C4-2B (cell line): ENCODE measurements around the gene CCNT1.
"Not testable (repeated sequence)": the region's sequence is repeated elsewhere in the genome, so short reads cannot be mapped to it uniquely, and the experiment has no call there.

Source experiments
- H3K27ac ChIP-seq: fragments of 450-650 bp; 2 replicates; pipeline ENCODE4 v1.5.1; 2017
- CTCF ChIP-seq: fragments of 450-650 bp; conservative IDR thresholded peaks from 2 replicates; pipeline ENCODE4 v1.5.1; 2017; ENCODE audit warnings: mild to moderate bottlenecking
- ZFX ChIP-seq: fragments of 450-650 bp; IDR thresholded peaks from 2 replicates; pipeline ENCODE4 v1.6.1; 2017

CCNT1 gene

GRCh38 chr12:48651681-48652080, 64.8 kb downstream of the CCNT1 start:
- H3K27ac ChIP-seq = no peak overlapping the region

GRCh38 chr12:48645354-48645753, 71.2 kb downstream of the CCNT1 start:
- H3K27ac ChIP-seq = not testable (repeated sequence)

More at GRCh38 chr12:48651681-48652080, 64.8 kb downstream of the CCNT1 start:
- TF ChIP-seq CTCF (no peak), ZFX (no peak)

- no peak for TF ChIP-seq ZFX
- no peak for TF ChIP-seq CTCF
- H3K27ac ChIP-seq = no peak overlapping the region
Observed at GRCh38 chr12:48643011-48643410, 73.5 kb downstream of the CCNT1 start.

- H3K27ac ChIP-seq = not testable (repeated sequence)
Observed at GRCh38 chr12:48641752-48642555, 74.6 kb downstream of the CCNT1 start.

- TF ChIP-seq ZFX = no peak
- TF ChIP-seq CTCF = no peak
- no peak overlapping the region for H3K27ac ChIP-seq
Observed at GRCh38 chr12:48640854-48641253, 75.7 kb downstream of the CCNT1 start.

GRCh38 chr12:48640428-48640827, 76.1 kb downstream of the CCNT1 start:
- no peak for TF ChIP-seq CTCF
- TF ChIP-seq ZFX = no peak

More at GRCh38 chr12:48640428-48640827, 76.1 kb downstream of the CCNT1 start:
- no peak overlapping the region for H3K27ac ChIP-seq
